HepG2 (cell line): ENCODE results near the gene CPT1B. TPM values are rescaled to one million over a fixed set of nuclear protein-coding genes. Genes with fewer than 3 reads are reported as not detected.

Experiments
- ATRX ChIP-seq: sonication (generic); formaldehyde crosslinking; IDR thresholded peaks from 2 replicates; pipeline ENCODE4 v1.4.0; 2020; ENCODE audit warnings: missing genetic modification reagents, borderline replicate concordance
- DPF2 ChIP-seq: sonication (generic); formaldehyde crosslinking; IDR thresholded peaks from 2 replicates; pipeline ENCODE4 v1.4.0; 2020; ENCODE audit warnings: mild to moderate bottlenecking, low read depth, missing genetic modification reagents, borderline replicate concordance
- EED ChIP-seq: sonication (generic); formaldehyde crosslinking; IDR thresholded peaks from 2 replicates; pipeline ENCODE4 v1.5.0; 2020; ENCODE audit warnings: mild to moderate bottlenecking, missing genetic modification reagents
- ETV5 ChIP-seq: IDR thresholded peaks from 2 replicates; pipeline ENCODE4 v1.6.1; 2018; ENCODE audit warnings: missing biosample characterization, missing genetic modification reagents, inconsistent platforms, borderline replicate concordance
- GATAD1 ChIP-seq: IDR thresholded peaks from 2 replicates; pipeline ENCODE4 v1.6.1; 2016; ENCODE audit warnings: missing genetic modification reagents, missing compliant biosample characterization
- GZF1 ChIP-seq: sonication (generic); formaldehyde crosslinking; IDR thresholded peaks from 2 replicates; pipeline ENCODE4 v1.5.1; 2020; ENCODE audit warnings: mild to moderate bottlenecking, missing genetic modification reagents
- KDM3A ChIP-seq: IDR thresholded peaks from 2 replicates; pipeline ENCODE4 v1.6.1; 2018; ENCODE audit warnings: low read depth, missing compliant biosample characterization
- MATR3 ChIP-seq: sonication (generic); formaldehyde crosslinking; IDR thresholded peaks from 2 replicates; pipeline ENCODE4 v1.4.0; 2020; ENCODE audit warnings: missing genetic modification reagents
- MAZ ChIP-seq, 2 experiments: sonication (generic) in 1 of 2; formaldehyde crosslinking in 1 of 2; IDR thresholded peaks; 2 replicates each; pipeline versions ENCODE4 v1.5.0 to v1.6.1; 2012 to 2020; ENCODE audit warnings: low read depth in 2 of 2, mild to moderate bottlenecking in 2 of 2, borderline replicate concordance in 1 of 2, improper control_type of control experiment in 1 of 2, low read length in 1 of 2, missing genetic modification reagents in 1 of 2, moderate library complexity in 1 of 2
- NKX3-1 ChIP-seq: sonication (generic); formaldehyde crosslinking; IDR thresholded peaks from 2 replicates; pipeline ENCODE4 v1.5.0; 2020; ENCODE audit warnings: missing genetic modification reagents
- RXRA ChIP-seq: sonication (generic); formaldehyde crosslinking; IDR thresholded peaks from 2 replicates; pipeline ENCODE4 v1.5.1; 2020; ENCODE audit warnings: missing genetic modification reagents
- SMAD3 ChIP-seq: sonication (generic); formaldehyde crosslinking; IDR thresholded peaks from 2 replicates; pipeline ENCODE4 v1.4.0; 2020; ENCODE audit warnings: missing genetic modification reagents
- SMC3 ChIP-seq: IDR thresholded peaks from 2 replicates; pipeline ENCODE4 v1.6.1; 2011; ENCODE audit warnings: low read length, improper control_type of control experiment
- TARDBP ChIP-seq: sonication (generic); formaldehyde crosslinking; IDR thresholded peaks from 2 replicates; pipeline ENCODE4 v1.8.0; 2022; ENCODE audit warnings: mild to moderate bottlenecking, missing genetic modification reagents
- TOPORS ChIP-seq: sonication (generic); formaldehyde crosslinking; IDR thresholded peaks from 2 replicates; pipeline ENCODE4 v1.8.0; 2023; ENCODE audit warnings: mild to moderate bottlenecking, missing genetic modification reagents
- ZNF205 ChIP-seq: IDR thresholded peaks from 2 replicates; pipeline ENCODE4 v1.6.1; 2018; ENCODE audit warnings: missing biosample characterization, missing genetic modification reagents
- ZNF552 ChIP-seq: sonication (generic); formaldehyde crosslinking; IDR thresholded peaks from 2 replicates; pipeline ENCODE4 v1.9.0; 2022; ENCODE audit warnings: missing genetic modification reagents, mild to moderate bottlenecking, borderline replicate concordance
- ZNF563 ChIP-seq: sonication (generic); formaldehyde crosslinking; IDR thresholded peaks from 2 replicates; pipeline ENCODE4 v1.8.0; 2022; ENCODE audit warnings: mild to moderate bottlenecking, moderate library complexity, missing genetic modification reagents
- ZNF7 ChIP-seq: IDR thresholded peaks from 2 replicates; pipeline ENCODE4 v1.6.1; 2016; ENCODE audit warnings: missing biosample characterization, missing genetic modification reagents
- polyA plus RNA-seq, 8 experiments: library from polyadenylated mRNA; depleted of rRNA in 3 of 8; stranded (reverse) in 7 of 8; unstranded in 1 of 8; fragments of >200 nt; fragmentation: Illumina TruSeq in 4 of 8; extraction: Trizol in 4 of 8; gene quantifications; 2 replicates each; pipeline versions ENCODE4 v1.2.1 to v1.2.3, GENCODE V29; 2011 to 2016; ENCODE audit warnings: low read depth in 4 of 8, missing spikeins in 1 of 8, mixed read lengths in 1 of 8; ENCODE audit not compliant: insufficient read depth in 1 of 8
- total RNA-seq, 5 experiments: library from RNA; depleted of rRNA; stranded (reverse); fragments of >200 nt; fragmentation: Illumina TruSeq; extraction: Trizol; gene quantifications; 2 replicates each; pipeline ENCODE4 v1.2.3, GENCODE V29; 2016; ENCODE audit warnings: low read depth in 1 of 5
- TF ChIP-seq, protein P1 (sequence below): sonication (generic); formaldehyde crosslinking; conservative IDR thresholded peaks from 2 replicates; pipeline ENCODE4 v1.4.0; 2020; ENCODE audit warnings: missing genetic modification reagents
- TF ChIP-seq, protein P2 (sequence below): sonication (generic); formaldehyde crosslinking; IDR thresholded peaks from 2 replicates; pipeline ENCODE4 v1.8.0; 2022; ENCODE audit warnings: missing genetic modification reagents, mild to moderate bottlenecking, borderline replicate concordance
- TF ChIP-seq, protein P3 (sequence below): sonication (generic); formaldehyde crosslinking; IDR thresholded peaks from 2 replicates; pipeline ENCODE4 v1.5.1; 2020; ENCODE audit warnings: mild to moderate bottlenecking, moderate library complexity, missing genetic modification reagents

Gene CPT1B
- total and polyA plus RNA-seq, 2 of the 13 experiments (the other 11 are each of a cell fraction or from before 2014, with no cell fraction given): 9.2 to 19.5 TPM

DNA sequence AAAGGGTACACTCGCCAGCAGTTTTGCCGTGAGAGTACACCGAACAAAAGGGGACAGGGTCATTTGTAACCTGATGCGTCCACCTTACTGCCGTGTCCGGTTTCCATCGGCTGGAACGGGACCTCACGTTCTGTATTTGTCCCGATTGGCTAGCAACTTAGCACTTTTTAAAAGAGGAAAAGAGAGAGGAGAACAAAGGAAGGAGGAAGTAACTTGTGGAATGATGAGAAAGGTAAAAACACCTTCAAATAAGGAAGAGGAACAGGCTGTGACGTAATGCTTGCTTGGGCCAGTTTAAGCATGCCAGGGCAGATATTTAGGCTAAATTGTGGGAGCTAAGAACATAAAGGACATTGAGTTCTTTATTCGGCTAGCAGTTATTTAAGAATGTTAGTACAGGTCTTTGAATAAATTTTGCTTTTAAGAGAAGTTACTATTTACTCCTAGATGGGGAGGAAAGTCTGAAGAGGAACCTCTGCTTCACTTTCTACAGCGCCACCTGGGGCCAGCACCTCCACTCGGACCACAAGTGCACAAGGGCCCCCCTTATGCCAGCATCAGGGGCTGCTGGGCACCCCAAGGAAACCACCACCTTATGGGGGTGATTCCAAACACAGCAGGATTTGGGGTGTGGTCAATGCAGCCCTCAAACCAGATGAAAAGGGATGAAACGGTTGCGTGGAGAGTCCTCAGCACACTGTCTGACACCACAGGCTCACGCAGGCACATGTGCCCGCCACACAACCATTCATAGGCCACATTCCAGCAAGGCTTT is 43.9 kb upstream of the CPT1B start (continued):
- TF ChIP-seq MATR3 (no peak), ZNF205 (CRISPR knock-in tag) (no peak), ETV5 (no peak), ATRX (CRISPR knock-in tag) (no peak), ZNF552 (no peak), KDM3A (0 out of 2 replicates have a peak, but pooled peaks have one; percentile 13), GATAD1 (CRISPR knock-in tag) (no peak), RXRA (CRISPR knock-in tag) (peak; percentile 11; the same call in 1 of the 2 replicates), TOPORS (CRISPR knock-in tag) (0 out of 2 replicates have a peak, but pooled peaks have one; percentile 24), SMC3 (0 out of 2 replicates have a peak, but pooled peaks have one; percentile 19), TARDBP (CRISPR knock-in tag) (no peak), ZNF563 (CRISPR knock-in tag) (no peak), NKX3-1 (CRISPR knock-in tag) (0 out of 2 replicates have a peak, but pooled peaks have one; percentile 19), EED (CRISPR knock-in tag) (0 out of 2 replicates have a peak, but pooled peaks have one; percentile 38), DPF2 (CRISPR knock-in tag) (no peak), GZF1 (CRISPR knock-in tag) (no peak), ZNF7 (CRISPR knock-in tag) (no peak), SMAD3 (CRISPR knock-in tag) (0 out of 2 replicates have a peak, but pooled peaks have one; percentile 11), MAZ (IDR thresholded peaks at IDR 0.05; ENCODE audit: borderline replicate concordance, low read depth, low read length) (no peak), MAZ (CRISPR knock-in tag; IDR thresholded peaks at IDR 0.05; ENCODE audit: low read depth) (no peak)
- TF ChIP-seq, protein P1, sequence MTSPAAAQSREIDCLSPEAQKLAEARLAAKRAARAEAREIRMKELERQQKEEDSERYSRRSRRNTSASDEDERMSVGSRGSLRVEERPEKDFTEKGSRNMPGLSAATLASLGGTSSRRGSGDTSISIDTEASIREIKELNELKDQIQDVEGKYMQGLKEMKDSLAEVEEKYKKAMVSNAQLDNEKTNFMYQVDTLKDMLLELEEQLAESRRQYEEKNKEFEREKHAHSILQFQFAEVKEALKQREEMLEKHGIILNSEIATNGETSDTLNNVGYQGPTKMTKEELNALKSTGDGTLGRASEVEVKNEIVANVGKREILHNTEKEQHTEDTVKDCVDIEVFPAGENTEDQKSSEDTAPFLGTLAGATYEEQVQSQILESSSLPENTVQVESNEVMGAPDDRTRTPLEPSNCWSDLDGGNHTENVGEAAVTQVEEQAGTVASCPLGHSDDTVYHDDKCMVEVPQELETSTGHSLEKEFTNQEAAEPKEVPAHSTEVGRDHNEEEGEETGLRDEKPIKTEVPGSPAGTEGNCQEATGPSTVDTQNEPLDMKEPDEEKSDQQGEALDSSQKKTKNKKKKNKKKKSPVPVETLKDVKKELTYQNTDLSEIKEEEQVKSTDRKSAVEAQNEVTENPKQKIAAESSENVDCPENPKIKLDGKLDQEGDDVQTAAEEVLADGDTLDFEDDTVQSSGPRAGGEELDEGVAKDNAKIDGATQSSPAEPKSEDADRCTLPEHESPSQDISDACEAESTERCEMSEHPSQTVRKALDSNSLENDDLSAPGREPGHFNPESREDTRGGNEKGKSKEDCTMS (CRISPR knock-in tag): no peak
- TF ChIP-seq, protein P2, sequence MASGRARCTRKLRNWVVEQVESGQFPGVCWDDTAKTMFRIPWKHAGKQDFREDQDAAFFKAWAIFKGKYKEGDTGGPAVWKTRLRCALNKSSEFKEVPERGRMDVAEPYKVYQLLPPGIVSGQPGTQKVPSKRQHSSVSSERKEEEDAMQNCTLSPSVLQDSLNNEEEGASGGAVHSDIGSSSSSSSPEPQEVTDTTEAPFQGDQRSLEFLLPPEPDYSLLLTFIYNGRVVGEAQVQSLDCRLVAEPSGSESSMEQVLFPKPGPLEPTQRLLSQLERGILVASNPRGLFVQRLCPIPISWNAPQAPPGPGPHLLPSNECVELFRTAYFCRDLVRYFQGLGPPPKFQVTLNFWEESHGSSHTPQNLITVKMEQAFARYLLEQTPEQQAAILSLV (CRISPR knock-in tag): no peak
- TF ChIP-seq, protein P3, sequence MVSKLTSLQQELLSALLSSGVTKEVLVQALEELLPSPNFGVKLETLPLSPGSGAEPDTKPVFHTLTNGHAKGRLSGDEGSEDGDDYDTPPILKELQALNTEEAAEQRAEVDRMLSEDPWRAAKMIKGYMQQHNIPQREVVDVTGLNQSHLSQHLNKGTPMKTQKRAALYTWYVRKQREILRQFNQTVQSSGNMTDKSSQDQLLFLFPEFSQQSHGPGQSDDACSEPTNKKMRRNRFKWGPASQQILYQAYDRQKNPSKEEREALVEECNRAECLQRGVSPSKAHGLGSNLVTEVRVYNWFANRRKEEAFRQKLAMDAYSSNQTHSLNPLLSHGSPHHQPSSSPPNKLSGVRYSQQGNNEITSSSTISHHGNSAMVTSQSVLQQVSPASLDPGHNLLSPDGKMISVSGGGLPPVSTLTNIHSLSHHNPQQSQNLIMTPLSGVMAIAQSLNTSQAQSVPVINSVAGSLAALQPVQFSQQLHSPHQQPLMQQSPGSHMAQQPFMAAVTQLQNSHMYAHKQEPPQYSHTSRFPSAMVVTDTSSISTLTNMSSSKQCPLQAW (CRISPR knock-in tag): 0 out of 2 replicates have a peak, but pooled peaks have one; percentile 56
